NT2/D1 (cell line): ENCODE results near the gene ABR.
A peak's percentile ranks its signal among the peaks of the same experiment; 100 is the strongest.
"Not testable (repeated sequence)": the region's sequence is repeated elsewhere in the genome, so short reads cannot be mapped to it uniquely, and the experiment has no call there.

Experiments
- DNase-seq: peaks from one replicate; pipeline ENCODE4 v3.0.0-alpha.2; 2011; ENCODE audit warnings: low read depth, low spot score
- H3K27me3 ChIP-seq: 2 replicates; pipeline ENCODE4 v1.6.0; 2011; ENCODE audit warnings: mild to moderate bottlenecking; ENCODE audit not compliant: insufficient read length, insufficient read depth
- H3K36me3 ChIP-seq: 2 replicates; pipeline ENCODE4 v1.6.1; 2011; ENCODE audit warnings: mild to moderate bottlenecking, low read length, mixed read lengths; ENCODE audit not compliant: insufficient read depth, insufficient read length
- H3K4me1 ChIP-seq: 2 replicates; pipeline ENCODE4 v1.5.1; 2011; ENCODE audit not compliant: insufficient read depth, insufficient read length
- H3K4me3 ChIP-seq: 2 replicates; pipeline ENCODE4 v1.5.1; 2011; ENCODE audit warnings: low read depth; ENCODE audit not compliant: insufficient read length
- H3K9ac ChIP-seq: 2 replicates; pipeline ENCODE4 v1.6.0; 2011; ENCODE audit warnings: low read depth; ENCODE audit not compliant: insufficient read length
- H3K9me3 ChIP-seq: 2 replicates; pipeline ENCODE4 v1.5.1; 2011; ENCODE audit warnings: mild to moderate bottlenecking, low read length; ENCODE audit not compliant: insufficient read depth
- SUZ12 ChIP-seq: IDR thresholded peaks from 2 replicates; pipeline ENCODE4 v1.6.1; 2011; ENCODE audit not compliant: insufficient read length, insufficient read depth; ENCODE audit errors: extremely low read depth
- YY1 ChIP-seq: IDR thresholded peaks from 2 replicates; pipeline ENCODE4 v1.6.1; 2011; ENCODE audit not compliant: insufficient read length, insufficient read depth
- ZNF274 ChIP-seq: IDR thresholded peaks from 2 replicates; pipeline ENCODE4 v1.6.1; 2011; ENCODE audit warnings: mild to moderate bottlenecking, low read depth, low read length

Gene ABR

GRCh38 chr17:1000597-1001461 lies 179.0 kb downstream of the ABR start:
- no peak for TF ChIP-seq YY1
- no peak for TF ChIP-seq SUZ12
- no peak for TF ChIP-seq ZNF274
- Histone ChIP-seq H3K9me3 (no peaks in the 10 kb centered on the region), H3K27me3 (no peaks in the 10 kb centered on the region), H3K4me1 (peaks cover 19% of the 10 kb centered on the region), H3K36me3 (peaks cover 73% of the 10 kb centered on the region), H3K4me3 (no peak overlapping the region), H3K9ac (no peak overlapping the region)
- DNase-seq: no peak

GRCh38 chr17:998111-998510 lies 181.7 kb downstream of the ABR start:
- peaks cover 9% of the 10 kb centered on the region for H3K4me1 ChIP-seq
- no peak for DNase-seq
- TF ChIP-seq SUZ12 (no peak), ZNF274 (no peak), YY1 (no peak)
- no peaks in the 10 kb centered on the region for H3K27me3 ChIP-seq
- no peak overlapping the region for H3K9ac ChIP-seq
- peaks cover 47% of the 10 kb centered on the region for H3K36me3 ChIP-seq
- no peaks in the 10 kb centered on the region for H3K9me3 ChIP-seq
- H3K4me3 ChIP-seq: peak overlapping the region; percentile 96

GRCh38 chr17:996554-997344 lies 183.0 kb downstream of the ABR start, which contains the start of gene TIMM22:
Gene TIMM22 (plus strand): TSS chr17:997129. CDS start chr17:997143, 14 bp downstream.
- H3K36me3 ChIP-seq: peaks cover 33% of the 10 kb centered on the region
- no peak for TF ChIP-seq SUZ12
- no peak for TF ChIP-seq ZNF274
- peak; percentile 93 for TF ChIP-seq YY1
- H3K4me1 ChIP-seq: peaks cover 4% of the 10 kb centered on the region
- peak within 1 kb of the TSS; percentile 96 for H3K4me3 ChIP-seq
- H3K9ac ChIP-seq: peak within 1 kb of the TSS; percentile 95
- no peaks in the 10 kb centered on the region for H3K9me3 ChIP-seq
- H3K27me3 ChIP-seq: no peaks in the 10 kb centered on the region
- DNase-seq: peak; percentile 89

- not testable (repeated sequence) for H3K9me3 ChIP-seq, H3K4me3 ChIP-seq, H3K4me1 ChIP-seq, H3K27me3 ChIP-seq, DNase-seq, H3K9ac ChIP-seq
- H3K36me3 ChIP-seq: peaks cover 19% of the 10 kb centered on the region
Observed at GRCh38 chr17:995324-995723, 184.5 kb downstream of the ABR start.

- no peak for TF ChIP-seq SUZ12
- no peak for TF ChIP-seq ZNF274
- TF ChIP-seq YY1: no peak
- DNase-seq: no peak
- Histone ChIP-seq H3K36me3 (no peaks in the 10 kb centered on the region), H3K9me3 (no peaks in the 10 kb centered on the region), H3K4me3 (no peak overlapping the region), H3K4me1 (no peaks in the 10 kb centered on the region), H3K27me3 (no peaks in the 10 kb centered on the region), H3K9ac (no peak overlapping the region)
Observed at GRCh38 chr17:992933-993332, 186.8 kb downstream of the ABR start.

- Histone ChIP-seq H3K9me3 (no peaks in the 10 kb centered on the region), H3K27me3 (no peaks in the 10 kb centered on the region), H3K36me3 (no peaks in the 10 kb centered on the region), H3K9ac (no peak overlapping the region), H3K4me3 (no peak overlapping the region), H3K4me1 (no peaks in the 10 kb centered on the region)
- TF ChIP-seq YY1: no peak
- no peak for TF ChIP-seq ZNF274
- TF ChIP-seq SUZ12: no peak
- DNase-seq: no peak
Observed at GRCh38 chr17:988561-988960, 191.2 kb downstream of the ABR start.

- Histone ChIP-seq H3K27me3 (no peaks in the 10 kb centered on the region), H3K9me3 (no peaks in the 10 kb centered on the region), H3K4me1 (no peaks in the 10 kb centered on the region), H3K9ac (no peak overlapping the region), H3K36me3 (no peaks in the 10 kb centered on the region), H3K4me3 (no peak overlapping the region)
- no peak for DNase-seq
- TF ChIP-seq ZNF274: no peak
- no peak for TF ChIP-seq SUZ12
- no peak for TF ChIP-seq YY1
Observed at GRCh38 chr17:987931-988330, 191.8 kb downstream of the ABR start.
